Smooth muscle cell (in vitro differentiated cells): ENCODE measurements around the gene PACS1. TPM values are rescaled to one million over a fixed set of nuclear protein-coding genes. Genes with fewer than 3 reads are reported as not detected.

ENCODE experiments used
- DNase-seq: peaks from one replicate; lab custom pipeline; 2025; ENCODE audit not compliant: unreplicated experiment; lab: John Stamatoyannopoulos, UW
- H2AFZ ChIP-seq: fragments of 200-600 bp; sonication (generic); 2 replicates; pipeline ENCODE4 v1.6.0; 2016; ENCODE audit warnings: antibody characterized with exemption, low read depth, mild to moderate bottlenecking
- H3F3A ChIP-seq: fragments of 200-600 bp; sonication (generic); 2 replicates; pipeline ENCODE4 v1.6.0; 2017; ENCODE audit warnings: antibody characterized with exemption, low read depth
- H3K27ac ChIP-seq: fragments of 200-600 bp; sonication (generic); 2 replicates; pipeline ENCODE4 v1.5.1; 2016; ENCODE audit warnings: low read depth, mild to moderate bottlenecking
- H3K27me3 ChIP-seq: fragments of 200-600 bp; sonication (generic); 2 replicates; pipeline ENCODE4 v1.6.1; 2016; ENCODE audit warnings: low read depth, mild to moderate bottlenecking
- H3K36me3 ChIP-seq: fragments of 200-600 bp; sonication (generic); 2 replicates; pipeline ENCODE4 v1.5.1; 2016; ENCODE audit warnings: low read depth
- H3K4me1 ChIP-seq: fragments of 200-600 bp; sonication (generic); 2 replicates; pipeline ENCODE4 v1.5.1; 2016; ENCODE audit warnings: low read depth
- H3K4me2 ChIP-seq: fragments of 200-600 bp; sonication (generic); 2 replicates; pipeline ENCODE4 v1.6.0; 2016; ENCODE audit warnings: mild to moderate bottlenecking
- H3K4me3 ChIP-seq: fragments of 200-600 bp; sonication (generic); 2 replicates; pipeline ENCODE4 v1.5.1; 2016; ENCODE audit warnings: mild to moderate bottlenecking
- H3K79me2 ChIP-seq: fragments of 200-600 bp; sonication (generic); 2 replicates; pipeline ENCODE4 v1.6.0; 2016; ENCODE audit warnings: low read depth, mild to moderate bottlenecking
- H3K9ac ChIP-seq: fragments of 200-600 bp; sonication (generic); 2 replicates; pipeline ENCODE4 v1.6.0; 2016; ENCODE audit warnings: low read depth
- H3K9me3 ChIP-seq: fragments of 200-600 bp; sonication (generic); replicated peaks from 2 replicates; pipeline ENCODE4 v1.5.1; 2016; ENCODE audit warnings: low read depth
- H4K20me1 ChIP-seq: fragments of 200-600 bp; sonication (generic); 2 replicates; pipeline ENCODE4 v1.6.0; 2016; ENCODE audit warnings: low read depth
- WGBS: methylation state at CpG from one replicate; pipeline ENCODE4 v1.1.7; 2016; ENCODE audit warnings: low lambda C conversion rate; 5-methylcytosine and 5-hydroxymethylcytosine counted together
- polyA plus RNA-seq: library from polyadenylated mRNA; unstranded; fragments of >200 nt; fragmentation: Nextera tagmentation; extraction: Ambion mirVana; gene quantifications from 2 replicates; pipeline ENCODE4 v1.2.1, GENCODE V29; 2016
- total RNA-seq: library from RNA; depleted of rRNA; stranded (reverse); fragments of >200 nt; gene quantifications from 2 replicates; pipeline ENCODE4 v1.2.3, GENCODE V29; 2014
- TF ChIP-seq, protein P1 (sequence below): fragments of 200-600 bp; sonication (generic); IDR thresholded peaks from 2 replicates; pipeline ENCODE4 v1.5.1; 2017; ENCODE audit warnings: borderline replicate concordance, mild to moderate bottlenecking, antibody characterized with exemption; ENCODE audit not compliant: insufficient read depth, poor library complexity, severe bottlenecking

PACS1 gene
- total and polyA plus RNA-seq, 2 experiments from 2014 or later = 87.6 to 140 TPM

DNA sequence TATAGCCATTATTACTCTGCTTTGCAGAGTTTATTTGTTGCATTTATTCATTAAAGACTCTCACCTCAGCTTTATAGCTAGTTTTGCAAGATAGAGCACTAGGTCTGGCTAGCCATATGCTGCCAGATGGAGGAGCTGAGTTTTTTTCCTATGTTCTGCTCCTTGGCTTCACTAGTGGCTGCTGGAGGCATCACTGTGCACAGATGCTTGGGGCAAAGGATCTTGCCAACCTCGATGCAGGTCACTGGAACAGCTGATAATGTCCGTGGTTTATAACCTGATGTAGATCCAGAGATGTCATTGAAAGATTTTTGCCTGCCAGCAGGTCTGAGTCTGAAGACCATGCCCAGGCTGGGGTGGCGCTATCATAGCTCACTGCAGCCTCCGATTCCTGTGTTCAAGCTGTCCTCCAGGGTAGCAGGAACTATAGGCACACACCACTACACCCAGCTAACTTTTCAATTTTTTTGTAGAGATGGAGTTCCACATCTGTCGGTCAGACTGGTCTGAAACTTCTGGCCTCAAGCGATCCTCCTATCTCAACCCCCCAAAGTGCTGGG lies 63.2 kb downstream of the PACS1 start:
- DNase-seq = no peak
- H3K27me3 ChIP-seq = no peaks in the 10 kb centered on the region
- no peak overlapping the region for H3K4me3 ChIP-seq
- H3F3A ChIP-seq = peaks cover 8% of the 10 kb centered on the region
- no peak overlapping the region for H3K4me2 ChIP-seq
- H3K36me3 ChIP-seq = no peaks in the 10 kb centered on the region
- TF ChIP-seq, protein P1, sequence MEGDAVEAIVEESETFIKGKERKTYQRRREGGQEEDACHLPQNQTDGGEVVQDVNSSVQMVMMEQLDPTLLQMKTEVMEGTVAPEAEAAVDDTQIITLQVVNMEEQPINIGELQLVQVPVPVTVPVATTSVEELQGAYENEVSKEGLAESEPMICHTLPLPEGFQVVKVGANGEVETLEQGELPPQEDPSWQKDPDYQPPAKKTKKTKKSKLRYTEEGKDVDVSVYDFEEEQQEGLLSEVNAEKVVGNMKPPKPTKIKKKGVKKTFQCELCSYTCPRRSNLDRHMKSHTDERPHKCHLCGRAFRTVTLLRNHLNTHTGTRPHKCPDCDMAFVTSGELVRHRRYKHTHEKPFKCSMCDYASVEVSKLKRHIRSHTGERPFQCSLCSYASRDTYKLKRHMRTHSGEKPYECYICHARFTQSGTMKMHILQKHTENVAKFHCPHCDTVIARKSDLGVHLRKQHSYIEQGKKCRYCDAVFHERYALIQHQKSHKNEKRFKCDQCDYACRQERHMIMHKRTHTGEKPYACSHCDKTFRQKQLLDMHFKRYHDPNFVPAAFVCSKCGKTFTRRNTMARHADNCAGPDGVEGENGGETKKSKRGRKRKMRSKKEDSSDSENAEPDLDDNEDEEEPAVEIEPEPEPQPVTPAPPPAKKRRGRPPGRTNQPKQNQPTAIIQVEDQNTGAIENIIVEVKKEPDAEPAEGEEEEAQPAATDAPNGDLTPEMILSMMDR = no peak
- H3K9ac ChIP-seq = no peak overlapping the region
- H3K4me1 ChIP-seq = no peaks in the 10 kb centered on the region
- no peak overlapping the region for H3K27ac ChIP-seq
- H4K20me1 ChIP-seq = peaks cover 37% of the 10 kb centered on the region
- H3K9me3 ChIP-seq = no peaks in the 10 kb centered on the region
- H2AFZ ChIP-seq = no peak overlapping the region
- WGBS = 93% methylated on average over 6 of the region's 6 CpGs
- H3K79me2 ChIP-seq = peaks cover 85% of the 10 kb centered on the region

DNA sequence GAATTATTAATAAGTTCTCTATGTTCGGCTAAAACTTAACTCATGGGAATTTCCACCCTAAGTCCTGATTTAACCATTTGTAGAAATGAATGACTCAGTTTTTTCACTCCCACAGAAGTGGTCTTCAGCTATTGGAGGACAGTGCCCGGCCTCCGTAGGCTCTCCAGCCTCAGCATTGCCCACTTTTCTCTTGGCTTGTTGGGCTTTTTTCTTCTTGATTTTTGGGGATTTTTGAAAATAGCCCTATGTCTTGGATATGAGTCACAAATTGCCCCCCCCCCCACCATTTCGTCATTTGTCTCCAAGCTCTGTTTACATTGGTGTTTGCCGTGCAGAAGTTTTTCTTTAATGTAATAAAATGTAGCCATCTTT lies 66.7 kb downstream of the PACS1 start:
- TF ChIP-seq, protein P1 = no peak
- no peak overlapping the region for H2AFZ ChIP-seq
- H4K20me1 ChIP-seq = peaks cover 67% of the 10 kb centered on the region
- H3K9ac ChIP-seq = no peak overlapping the region
- no peaks in the 10 kb centered on the region for H3K27me3 ChIP-seq
- peak; percentile 20 for DNase-seq
- H3K27ac ChIP-seq = peak overlapping the region; percentile 71
- H3K9me3 ChIP-seq = no peaks in the 10 kb centered on the region
- H3K36me3 ChIP-seq = no peaks in the 10 kb centered on the region
- no peak overlapping the region for H3K4me3 ChIP-seq
- H3K4me2 ChIP-seq = peak overlapping the region; percentile 48
- peaks cover 83% of the 10 kb centered on the region for H3K79me2 ChIP-seq
- peaks cover 8% of the 10 kb centered on the region for H3F3A ChIP-seq
- no peaks in the 10 kb centered on the region for H3K4me1 ChIP-seq
- 41% methylated on average over 5 of the region's 5 CpGs for WGBS

DNA sequence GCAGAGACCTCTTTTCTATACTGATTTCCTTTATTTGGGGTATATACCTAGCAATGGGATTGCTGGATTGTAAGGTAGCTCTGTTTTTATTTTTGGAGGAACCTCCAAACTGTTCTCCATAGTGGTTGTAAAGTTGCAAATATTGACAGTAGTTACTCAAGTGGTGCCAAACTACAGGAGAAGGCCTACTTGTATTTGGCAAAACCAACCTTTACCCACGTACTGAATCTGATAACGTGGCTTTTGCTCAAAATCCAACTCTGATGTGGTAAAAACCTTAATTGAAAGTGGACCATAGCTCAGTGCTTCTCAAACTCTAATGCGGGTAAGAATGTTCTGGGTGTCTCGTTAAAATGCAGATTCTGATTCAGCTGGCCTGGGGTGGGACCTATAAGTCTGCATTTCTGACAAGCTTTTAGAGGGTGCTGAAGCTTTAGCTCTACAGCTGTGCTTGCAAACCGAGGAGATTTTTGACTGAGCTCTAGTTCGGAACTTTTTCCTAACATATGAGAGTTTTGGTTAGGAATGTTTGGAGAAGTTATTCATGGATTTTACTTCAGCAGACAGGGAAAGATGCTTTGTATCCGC lies 69.8 kb downstream of the PACS1 start:
- H3K4me2 ChIP-seq = no peak overlapping the region
- no peaks in the 10 kb centered on the region for H3K9me3 ChIP-seq
- no peak overlapping the region for H2AFZ ChIP-seq
- WGBS = 78% methylated on average over 7 of the region's 7 CpGs
- peaks cover 8% of the 10 kb centered on the region for H3F3A ChIP-seq
- no peaks in the 10 kb centered on the region for H3K27me3 ChIP-seq
- H4K20me1 ChIP-seq = peaks cover 82% of the 10 kb centered on the region
- peaks cover 83% of the 10 kb centered on the region for H3K79me2 ChIP-seq
- no peaks in the 10 kb centered on the region for H3K4me1 ChIP-seq
- no peaks in the 10 kb centered on the region for H3K36me3 ChIP-seq
- no peak for DNase-seq
- H3K27ac ChIP-seq = no peak overlapping the region
- TF ChIP-seq, protein P1 = no peak
- no peak overlapping the region for H3K9ac ChIP-seq
- no peak overlapping the region for H3K4me3 ChIP-seq
